NCI-H2196 (cell line): ENCODE data around the gene GALR3.

Experiments
- DNase-seq: peaks from one replicate; lab custom pipeline; 2025; ENCODE audit not compliant: unreplicated experiment; lab: John Stamatoyannopoulos, UW

The GALR3 gene

GRCh38 chr22:37802310-37803194 lies 20.6 kb upstream of the GALR3 start:
- peak; percentile 29 for DNase-seq

GRCh38 chr22:37803195-37803638 lies 20.0 kb upstream of the GALR3 start:
- no peak for DNase-seq

DNA sequence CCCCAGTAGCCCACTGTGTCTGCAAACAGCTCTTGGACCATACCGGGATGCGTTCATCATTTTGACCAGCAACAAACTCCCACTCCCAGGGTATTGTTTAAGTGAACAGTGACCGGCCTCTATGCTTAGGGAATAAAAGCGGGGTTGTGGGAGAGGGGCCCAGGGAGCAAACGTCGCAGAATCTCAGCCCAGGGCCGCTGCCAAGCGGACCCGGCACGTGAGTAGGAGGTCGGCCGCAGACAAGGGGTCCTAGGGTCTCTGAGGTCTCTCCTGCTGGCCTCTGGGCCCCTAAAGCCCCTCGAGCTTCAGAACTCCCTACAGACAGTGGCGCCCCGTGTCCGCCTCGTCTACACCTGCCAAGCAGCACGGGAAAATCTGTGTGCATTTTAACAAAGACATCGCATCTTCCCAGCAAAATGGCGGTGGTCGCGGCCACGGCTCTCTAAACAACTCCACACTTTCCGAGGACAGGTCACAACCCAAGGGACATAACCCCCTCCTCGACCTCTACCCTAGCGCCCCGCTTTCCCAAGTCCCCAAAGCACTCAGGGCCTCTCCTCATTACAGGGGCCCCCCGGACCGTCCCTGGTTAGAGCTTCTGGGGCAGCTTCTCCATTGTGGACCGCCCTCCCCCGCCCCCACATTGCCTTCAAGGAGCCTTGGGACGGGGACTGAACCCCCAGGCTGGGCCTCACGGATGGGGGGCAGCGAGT lies 19.4 kb upstream of the GALR3 start:
- DNase-seq, result no peak

DNA sequence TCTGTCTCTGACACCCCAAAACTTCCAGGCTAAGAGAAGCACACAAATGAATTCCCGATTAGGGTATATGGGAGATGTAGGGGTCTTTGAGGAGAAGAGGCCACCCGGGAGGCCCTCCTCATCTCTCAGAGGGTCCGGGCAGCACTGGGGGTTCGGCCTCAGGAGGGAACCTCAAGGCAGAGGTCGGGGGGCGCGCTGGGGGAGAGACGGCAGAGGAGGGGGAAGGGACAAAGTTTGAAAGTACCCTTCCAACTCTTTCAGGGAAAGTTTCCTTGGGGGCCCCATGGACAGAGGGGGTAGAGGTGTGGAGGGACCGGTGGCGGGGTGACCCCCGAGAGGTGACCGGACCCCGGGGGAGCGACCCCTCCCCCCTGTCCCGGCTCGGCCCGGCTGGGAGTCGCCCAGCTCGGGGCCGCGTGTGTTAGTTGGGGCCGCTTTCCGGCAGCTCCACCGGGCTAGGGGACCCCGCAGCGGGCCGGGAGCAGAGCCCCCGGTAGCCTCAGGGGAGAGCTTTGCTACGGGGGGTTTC lies 18.8 kb upstream of the GALR3 start:
- DNase-seq, result no peak

DNA sequence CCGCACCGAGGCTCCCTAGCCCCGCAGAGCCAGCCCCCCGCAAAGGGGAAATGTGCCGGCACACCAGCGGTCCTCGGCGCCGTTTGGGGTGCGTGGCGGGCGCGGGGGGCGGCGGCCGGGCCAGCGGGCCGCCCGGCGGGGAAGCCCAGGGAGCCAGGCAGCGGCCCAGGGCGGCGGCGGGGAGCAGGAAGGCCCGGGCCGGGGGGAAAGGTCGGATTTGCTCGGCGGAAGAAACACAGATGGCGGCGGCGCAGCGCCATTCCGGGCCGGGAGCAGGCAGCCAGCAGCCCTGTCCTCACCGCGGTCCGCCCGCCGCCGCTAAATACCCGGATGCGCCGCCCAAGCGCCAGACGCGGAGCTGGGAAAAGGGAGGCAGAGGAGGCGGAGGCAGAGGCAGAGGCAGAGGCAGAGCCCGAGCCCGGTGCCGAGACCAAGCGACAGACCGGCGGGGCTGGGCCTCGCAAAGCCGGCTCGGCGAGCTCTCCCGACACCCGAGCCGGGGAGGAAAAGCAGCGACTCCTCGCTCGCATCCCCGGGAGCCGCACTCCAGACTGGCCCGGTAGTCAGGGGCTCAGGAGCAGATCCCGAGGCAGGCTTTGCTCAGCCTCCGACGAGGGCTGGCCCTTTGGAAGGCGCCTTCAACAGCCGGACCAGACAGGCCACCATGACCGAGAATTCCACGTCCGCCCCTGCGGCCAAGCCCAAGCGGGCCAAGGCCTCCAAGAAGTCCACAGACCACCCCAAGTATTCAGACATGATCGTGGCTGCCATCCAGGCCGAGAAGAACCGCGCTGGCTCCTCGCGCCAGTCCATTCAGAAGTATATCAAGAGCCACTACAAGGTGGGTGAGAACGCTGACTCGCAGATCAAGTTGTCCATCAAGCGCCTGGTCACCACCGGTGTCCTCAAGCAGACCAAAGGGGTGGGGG lies 18.0 kb upstream of the GALR3 start:
- peak; percentile 70 for DNase-seq

DNA sequence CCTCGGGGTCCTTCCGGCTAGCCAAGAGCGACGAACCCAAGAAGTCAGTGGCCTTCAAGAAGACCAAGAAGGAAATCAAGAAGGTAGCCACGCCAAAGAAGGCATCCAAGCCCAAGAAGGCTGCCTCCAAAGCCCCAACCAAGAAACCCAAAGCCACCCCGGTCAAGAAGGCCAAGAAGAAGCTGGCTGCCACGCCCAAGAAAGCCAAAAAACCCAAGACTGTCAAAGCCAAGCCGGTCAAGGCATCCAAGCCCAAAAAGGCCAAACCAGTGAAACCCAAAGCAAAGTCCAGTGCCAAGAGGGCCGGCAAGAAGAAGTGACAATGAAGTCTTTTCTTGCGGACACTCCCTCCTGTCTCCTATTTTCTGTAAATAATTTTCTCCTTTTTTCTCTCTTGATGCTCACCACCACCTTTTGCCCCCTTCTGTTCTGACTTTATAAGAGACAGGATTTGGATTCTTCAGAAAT lies 17.3 kb upstream of the GALR3 start:
- no peak for DNase-seq

DNA sequence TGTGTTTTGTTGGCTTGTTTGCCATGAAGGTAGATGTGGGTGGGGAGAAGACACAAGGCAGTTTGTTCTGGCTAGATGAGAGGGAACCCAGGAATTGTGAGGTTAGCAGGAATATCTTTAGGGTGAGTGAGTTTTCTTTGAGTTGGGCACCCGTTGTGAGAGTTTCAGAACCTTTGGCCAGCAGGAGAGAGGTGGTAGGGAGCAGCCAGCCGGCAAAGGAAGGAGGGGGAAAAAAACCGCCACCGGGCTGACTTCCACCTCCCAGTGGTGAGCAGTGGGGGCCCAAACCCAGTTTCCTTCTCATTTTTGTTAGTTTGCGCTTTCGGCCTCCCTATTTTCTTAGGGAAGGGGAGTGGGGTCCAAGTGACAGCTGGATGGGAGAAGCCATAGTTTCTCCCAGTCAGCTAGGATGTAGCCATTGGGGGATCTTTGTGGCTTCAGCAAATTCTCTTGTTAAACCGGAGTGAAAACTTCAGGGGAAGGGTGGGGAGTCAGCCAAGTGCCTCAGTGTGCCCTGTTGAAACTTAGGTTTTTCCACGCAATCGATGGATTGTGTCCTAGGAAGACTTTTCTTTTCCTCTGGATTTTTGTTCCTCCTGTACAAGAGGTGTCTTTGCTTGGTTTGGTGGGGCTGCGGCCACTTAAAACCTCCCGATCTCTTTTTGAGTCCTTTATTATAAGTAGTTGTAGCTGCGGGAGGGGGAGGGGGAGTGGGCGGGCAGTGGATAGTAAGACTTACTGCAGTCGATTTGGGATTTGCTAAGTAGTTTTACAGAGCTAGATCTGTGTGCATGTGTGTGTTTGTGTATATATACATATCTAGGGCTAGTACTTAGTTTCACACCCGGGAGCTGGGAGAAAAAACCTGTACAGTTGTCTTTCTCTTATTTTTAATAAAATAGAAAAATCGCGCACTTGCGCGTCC lies 16.5 kb upstream of the GALR3 start:
- DNase-seq, result no peak

GRCh38 chr22:37807410-37808293 lies 15.5 kb upstream of the GALR3 start, which contains the start of gene GCAT:
Gene GCAT, plus strand, starts transcription at chr22:37807934. Its CDS starts 34 bp downstream, at chr22:37807968.
- peak; percentile 80 for DNase-seq

DNA sequence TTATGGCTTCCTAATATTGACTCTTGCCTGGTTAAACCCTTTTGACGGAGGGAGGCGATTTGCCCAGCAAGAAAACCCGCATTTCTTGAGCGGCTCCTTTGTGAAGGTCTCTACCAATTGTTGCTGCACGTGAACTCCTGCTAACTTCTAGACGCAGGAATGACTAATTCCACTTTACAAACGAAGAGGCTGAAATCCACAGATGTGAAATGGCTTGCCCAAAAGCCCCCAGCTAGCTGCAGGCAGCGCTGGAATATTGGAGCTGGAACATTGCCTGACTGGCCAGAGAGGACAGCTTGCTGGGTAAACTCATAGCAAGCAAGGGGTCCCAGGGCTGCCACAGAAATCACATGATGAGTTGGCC lies 14.9 kb upstream of the GALR3 start:
- no peak for DNase-seq

DNA sequence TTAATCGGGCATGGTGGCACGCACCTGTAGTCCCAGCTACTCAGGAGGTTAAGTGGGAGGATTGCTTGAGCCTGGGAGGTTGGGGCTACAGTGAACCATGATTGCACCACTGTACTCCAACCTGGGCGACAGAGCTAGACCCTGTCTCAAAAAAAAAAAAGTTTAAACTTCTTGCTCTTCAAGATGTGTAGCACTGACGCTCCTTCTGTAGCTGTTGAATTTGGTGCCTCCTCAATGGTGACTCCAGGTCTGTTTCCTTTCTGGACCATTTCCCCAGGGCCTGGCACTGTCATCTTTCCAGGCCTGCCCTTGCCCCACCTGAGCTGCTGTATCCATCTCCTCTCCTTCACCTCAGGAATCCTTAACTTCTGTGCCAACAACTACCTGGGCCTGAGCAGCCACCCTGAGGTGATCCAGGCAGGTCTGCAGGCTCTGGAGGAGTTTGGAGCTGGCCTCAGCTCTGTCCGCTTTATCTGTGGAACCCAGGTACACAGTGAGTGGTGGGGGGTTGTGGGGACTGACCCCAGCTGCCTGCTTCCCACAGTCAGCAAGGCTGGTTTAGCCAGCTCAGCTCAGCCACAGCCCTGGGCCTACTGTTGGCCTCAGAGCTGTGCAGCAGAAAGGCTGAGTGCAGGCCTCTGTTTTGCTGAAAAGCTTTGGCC lies 13.4 kb upstream of the GALR3 start:
- DNase-seq, result no peak

- no peak for DNase-seq
Observed at GRCh38 chr22:37811867-37812266, 11.3 kb upstream of the GALR3 start.

DNA sequence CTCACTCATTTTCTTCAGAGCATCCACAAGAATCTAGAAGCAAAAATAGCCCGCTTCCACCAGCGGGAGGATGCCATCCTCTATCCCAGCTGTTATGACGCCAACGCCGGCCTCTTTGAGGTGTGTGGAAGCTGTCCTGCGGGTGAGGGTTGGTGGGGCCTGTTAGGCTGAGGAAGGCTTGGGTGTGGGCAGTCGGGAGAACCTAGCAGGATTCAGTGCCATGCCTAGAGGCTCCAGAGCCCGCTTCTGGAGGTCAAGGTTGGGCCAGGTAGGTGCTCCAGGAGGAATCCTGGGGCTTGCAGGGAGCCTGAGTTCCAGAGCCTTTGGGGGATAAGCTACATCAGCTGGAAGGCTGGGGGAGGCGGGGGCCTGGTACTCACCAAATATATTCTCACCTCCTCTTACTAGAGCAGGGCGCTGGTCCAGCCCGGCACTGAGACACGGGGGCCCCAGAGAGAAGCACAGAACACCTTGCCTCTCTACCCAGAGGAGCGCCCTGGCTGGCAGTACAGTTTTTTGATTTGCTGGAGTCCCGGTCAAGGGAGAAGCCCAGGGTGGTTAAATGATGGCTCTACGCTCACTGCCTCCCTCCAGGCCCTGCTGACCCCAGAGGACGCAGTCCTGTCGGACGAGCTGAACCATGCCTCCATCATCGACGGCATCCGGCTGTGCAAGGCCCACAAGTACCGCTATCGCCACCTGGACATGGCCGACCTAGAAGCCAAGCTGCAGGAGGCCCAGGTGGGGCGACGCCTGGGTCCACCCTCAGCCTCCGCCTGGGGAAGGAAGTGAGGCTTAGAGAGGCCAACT lies 10.1 kb upstream of the GALR3 start:
- DNase-seq, result no peak

GRCh38 chr22:37815593-37815992 lies 7.6 kb upstream of the GALR3 start:
- no peak for DNase-seq

- DNase-seq, result no peak
Observed at GRCh38 chr22:37816543-37817180, 6.5 kb upstream of the GALR3 start.

DNA sequence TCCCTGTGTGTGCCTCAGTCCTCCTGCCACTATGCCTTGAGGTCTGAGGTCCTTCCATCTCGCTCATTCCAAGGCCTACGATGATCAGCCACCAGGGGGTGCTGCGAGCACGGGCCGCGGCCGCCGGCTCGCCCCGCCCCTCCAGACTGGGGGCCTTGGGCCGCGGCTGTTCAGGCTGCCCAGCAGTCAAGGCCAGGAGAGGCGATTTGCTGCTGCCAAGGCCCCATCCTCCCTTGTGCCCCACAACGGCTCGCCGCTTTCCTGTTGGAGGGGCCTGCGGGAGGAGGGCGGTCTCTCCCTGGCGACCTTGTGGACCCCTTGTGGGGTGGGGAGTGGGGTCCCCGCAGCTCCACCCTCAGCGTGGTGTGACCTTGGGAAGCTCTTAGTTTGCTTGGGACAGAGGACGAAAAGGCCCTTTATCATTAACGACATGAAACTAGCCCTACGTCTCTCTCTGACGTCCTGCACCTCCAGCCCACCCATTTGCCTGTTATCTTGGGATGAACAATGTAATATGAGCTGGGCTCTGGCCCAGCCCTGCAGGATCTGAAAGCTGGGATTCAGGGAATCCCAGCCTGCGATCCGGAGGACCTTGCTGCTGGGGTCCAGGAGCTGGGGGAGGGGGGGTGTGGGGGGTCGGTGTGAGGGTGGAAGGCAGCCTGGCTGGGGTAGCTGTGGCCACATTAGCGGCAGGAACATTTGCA lies 5.3 kb upstream of the GALR3 start:
- peak; percentile 58 for DNase-seq

GRCh38 chr22:37818409-37819104 lies 4.6 kb upstream of the GALR3 start:
- no peak for DNase-seq
